NOMO-1 (cell line): ENCODE results near the gene RNF138.
A peak's percentile ranks its signal among the peaks of the same experiment; 100 is the strongest.
"Not testable (repeated sequence)": the region's sequence is repeated elsewhere in the genome, so short reads cannot be mapped to it uniquely, and the experiment has no call there.

Source experiments
- DNase-seq, 2 experiments: peaks; one replicate each; lab custom pipeline; 2025; ENCODE audit not compliant: unreplicated experiment in 2 of 2; lab: John Stamatoyannopoulos, UW

RNF138 gene, protein sequence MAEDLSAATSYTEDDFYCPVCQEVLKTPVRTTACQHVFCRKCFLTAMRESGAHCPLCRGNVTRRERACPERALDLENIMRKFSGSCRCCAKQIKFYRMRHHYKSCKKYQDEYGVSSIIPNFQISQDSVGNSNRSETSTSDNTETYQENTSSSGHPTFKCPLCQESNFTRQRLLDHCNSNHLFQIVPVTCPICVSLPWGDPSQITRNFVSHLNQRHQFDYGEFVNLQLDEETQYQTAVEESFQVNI

GRCh38 chr18:32091724-32092421 is at the start of gene RNF138:
Gene RNF138 (plus strand): TSS chr18:32091874. CDS start chr18:32092777, 903 bp downstream.
- peak; percentile 75 to 82 for DNase-seq

GRCh38 chr18:32042337-32042736 is 49.3 kb upstream of the RNF138 start:
- DNase-seq, result peak; percentile 61 to 90

DNA sequence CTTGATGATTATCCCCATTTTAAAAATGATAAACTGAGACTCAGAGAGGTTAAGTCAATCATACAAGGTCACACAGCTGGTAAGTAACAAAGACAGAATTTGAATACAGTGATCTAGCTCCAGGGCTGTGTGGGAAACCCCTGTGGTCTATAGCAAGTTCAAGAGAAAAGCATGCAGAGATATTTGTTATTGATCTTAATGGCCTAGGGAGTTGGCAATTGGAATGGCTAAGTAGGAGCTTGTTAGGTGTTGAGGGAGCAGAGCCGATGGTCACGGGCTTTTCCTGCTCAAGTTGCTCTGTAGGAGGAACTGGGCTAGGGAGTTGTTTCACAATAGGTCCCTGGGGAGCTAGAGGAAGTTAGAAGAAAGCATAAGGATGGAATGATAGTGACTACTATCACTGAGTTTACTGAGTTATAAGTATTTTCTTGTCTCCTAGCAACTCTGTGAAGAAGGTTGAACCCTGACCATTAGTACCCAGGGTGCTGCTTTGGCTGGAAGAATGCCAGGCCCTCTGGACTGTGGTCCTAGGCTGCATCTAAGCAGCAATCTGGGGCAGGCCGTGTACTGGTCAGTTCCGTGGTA is 43.1 kb upstream of the RNF138 start:
- peak; percentile 11 to 70 for DNase-seq

DNA sequence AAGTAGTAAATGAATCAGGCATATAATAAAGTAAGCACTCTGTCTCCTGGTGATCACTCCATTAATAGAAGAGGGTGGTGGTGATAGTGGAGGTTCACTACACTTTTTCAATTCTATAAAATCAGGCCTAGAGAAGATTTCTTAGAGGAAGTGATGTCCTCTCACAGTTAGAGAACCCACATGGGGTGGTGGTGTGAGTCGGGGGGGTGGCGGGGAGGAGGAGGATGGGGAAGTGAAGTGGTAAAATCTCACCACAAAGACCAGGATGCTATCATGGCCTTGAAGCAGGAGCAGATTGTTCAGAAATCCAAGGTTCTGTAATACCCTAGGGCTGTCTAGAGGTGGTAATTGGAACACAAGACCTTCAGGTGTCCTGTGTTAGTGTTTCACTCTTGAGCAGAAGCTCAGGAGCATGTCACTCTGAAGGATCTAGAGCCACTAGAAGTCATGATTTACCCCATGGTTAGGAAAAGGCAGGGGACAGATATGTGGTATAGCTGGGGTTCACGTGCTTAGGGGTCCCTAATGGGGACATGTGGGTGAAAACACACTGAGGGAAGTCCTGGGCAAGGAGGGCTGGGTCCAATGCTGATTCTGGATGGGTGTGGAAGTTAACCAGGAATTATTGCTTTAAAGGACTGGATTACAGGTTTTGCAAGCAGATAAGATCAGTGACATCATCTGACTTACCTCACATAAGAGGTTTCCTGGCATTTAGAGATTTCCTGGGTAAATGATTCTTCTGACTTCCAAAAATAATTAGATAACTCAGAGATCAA is 42.1 kb upstream of the RNF138 start:
- DNase-seq, result peak; percentile 66 to 71

DNA sequence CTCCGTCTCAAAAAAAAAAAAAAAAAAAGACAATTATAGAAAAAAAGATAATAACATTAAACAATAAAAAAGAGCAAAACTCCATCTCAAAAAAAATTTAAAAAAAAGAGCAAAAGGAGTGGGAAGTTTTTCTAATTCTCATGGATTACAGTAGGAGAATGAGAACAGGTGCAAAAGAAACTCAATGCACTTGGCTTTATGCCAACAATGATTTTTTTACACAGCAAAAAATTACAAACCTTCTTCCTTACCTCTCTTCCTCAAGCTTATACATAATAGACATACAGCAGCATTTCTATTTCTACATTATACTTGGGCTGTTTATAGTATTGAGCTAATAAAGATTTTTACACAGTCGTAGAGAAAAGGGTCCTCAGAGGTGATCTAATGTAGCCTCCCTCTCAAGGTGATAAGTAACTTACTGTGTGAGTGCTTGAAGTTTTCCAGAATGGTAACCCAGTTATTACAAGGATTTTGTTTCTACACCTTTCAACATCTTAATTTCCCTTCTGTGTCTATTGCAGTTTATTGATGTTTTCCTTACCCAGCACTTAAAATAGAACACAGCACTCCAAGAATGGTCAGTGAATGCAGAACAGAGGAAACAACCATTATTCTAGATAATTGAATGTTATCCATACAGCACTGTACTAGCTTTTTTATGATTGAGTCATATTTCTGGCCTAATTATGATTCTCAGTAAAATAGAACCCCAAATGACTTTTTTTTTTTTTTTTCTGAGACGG is 34.9 kb upstream of the RNF138 start:
- DNase-seq, result no peak

- no peak for DNase-seq
Measured at GRCh38 chr18:32057624-32058165, 34.0 kb upstream of the RNF138 start.

DNA sequence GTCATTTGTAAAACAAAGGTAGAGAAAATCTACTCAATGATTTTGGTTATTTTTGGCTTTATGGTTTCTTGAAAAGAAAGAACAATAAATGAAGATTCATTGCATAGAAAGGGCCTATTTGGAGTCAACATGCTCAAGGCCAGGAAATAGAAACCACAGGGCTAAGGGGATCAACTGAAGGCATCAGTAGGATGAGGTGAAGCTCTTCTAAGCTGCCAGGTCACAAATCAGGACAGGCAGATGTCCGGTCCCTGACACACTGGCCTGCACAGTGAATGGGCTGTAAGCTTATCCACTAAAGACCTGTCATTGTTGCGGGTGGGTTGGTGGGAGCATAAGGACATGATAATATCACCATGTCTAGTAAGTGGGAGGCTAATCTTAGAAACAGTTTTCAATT is 31.6 kb upstream of the RNF138 start:
- DNase-seq, result no peak

GRCh38 chr18:32067375-32068167 is 24.1 kb upstream of the RNF138 start:
- DNase-seq, result no peak

DNA sequence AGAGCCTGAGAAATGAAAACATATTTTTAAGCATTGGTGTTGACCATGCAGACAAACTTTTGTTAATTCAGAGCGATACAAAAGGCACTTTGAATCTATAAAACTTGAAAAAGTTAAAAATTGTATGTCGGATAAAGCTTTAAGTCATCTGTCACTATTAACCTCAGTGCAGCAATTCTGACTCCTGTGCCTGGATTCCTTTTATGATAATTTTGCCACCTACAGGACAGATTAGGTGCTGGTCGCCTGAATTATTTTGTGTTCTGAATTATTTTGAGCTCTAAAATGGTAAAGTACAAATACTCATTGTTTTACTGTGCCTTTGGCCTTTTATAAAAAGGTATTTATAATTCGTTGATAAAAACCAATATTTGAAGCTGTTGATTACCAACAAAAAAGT is 19.4 kb upstream of the RNF138 start:
- peak; percentile 8 to 54 for DNase-seq

DNA sequence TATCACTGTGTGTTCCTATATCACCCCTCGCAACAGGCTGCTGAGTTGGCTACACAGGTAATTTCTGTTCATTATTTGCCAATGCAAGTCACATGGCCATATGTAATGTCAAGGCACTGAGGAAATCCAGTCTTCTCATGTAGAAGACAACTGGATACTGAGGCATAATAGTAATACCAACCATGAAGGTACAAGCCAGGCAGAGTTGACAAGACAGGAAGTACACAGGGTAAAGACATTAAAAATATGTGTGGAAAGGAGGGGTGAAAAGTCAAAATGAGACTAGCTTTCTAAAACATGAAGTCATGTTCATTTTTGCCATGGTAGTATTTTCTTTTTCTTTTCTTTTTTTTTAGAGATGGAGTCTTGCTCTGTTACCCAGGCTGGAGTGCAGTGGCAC is 17.5 kb upstream of the RNF138 start:
- DNase-seq, result no peak

- DNase-seq, result no peak
Measured at GRCh38 chr18:32078845-32079244, 12.8 kb upstream of the RNF138 start.

DNA sequence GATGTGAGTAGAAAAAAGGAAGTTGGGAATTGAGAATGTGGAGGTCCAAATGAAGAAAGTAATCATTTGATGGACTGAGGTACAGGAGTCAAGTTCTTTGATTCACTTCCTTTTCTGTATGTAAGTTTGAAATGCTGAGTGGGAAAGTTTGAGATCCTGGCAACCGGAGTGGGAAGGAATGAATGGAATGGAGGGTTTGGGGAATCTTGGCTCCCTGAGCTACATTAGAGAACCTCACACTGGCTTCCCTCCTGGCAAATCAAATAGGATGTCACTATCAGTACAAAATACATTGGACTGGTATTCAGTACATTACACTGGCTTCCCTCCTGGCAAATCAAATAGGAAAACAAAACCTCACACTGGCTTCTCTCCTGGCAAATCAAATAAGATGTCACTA is 9.8 kb upstream of the RNF138 start:
- no peak for DNase-seq

- DNase-seq, result no peak
Measured at GRCh38 chr18:32083781-32084180, 7.9 kb upstream of the RNF138 start.

GRCh38 chr18:32086881-32087280 is 4.8 kb upstream of the RNF138 start:
- peak; percentile 85 to 93 for DNase-seq

DNA sequence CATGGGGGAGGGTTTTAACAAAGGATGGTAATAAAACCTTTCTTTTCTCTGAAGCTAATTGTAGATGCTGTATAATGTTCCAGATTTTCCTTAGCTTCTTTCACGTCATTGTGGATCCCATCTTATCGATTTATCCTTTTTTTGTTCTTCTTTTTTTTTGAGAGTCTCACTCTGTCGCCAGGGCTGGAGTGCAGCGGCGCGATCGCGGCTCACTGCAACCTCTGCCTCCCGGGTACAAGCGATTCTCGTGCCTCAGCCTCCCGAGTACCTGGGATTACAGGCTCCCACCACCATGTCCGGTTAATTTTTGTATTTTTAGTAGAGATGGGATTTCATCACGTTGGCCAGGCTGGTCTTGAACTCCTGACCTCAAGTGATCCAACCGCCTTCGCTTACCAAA is 843 bp upstream of the RNF138 start:
- not testable (repeated sequence) for DNase-seq

- no peak for DNase-seq
Measured at GRCh38 chr18:32091325-32091723, 350 bp upstream of the RNF138 start.

DNA sequence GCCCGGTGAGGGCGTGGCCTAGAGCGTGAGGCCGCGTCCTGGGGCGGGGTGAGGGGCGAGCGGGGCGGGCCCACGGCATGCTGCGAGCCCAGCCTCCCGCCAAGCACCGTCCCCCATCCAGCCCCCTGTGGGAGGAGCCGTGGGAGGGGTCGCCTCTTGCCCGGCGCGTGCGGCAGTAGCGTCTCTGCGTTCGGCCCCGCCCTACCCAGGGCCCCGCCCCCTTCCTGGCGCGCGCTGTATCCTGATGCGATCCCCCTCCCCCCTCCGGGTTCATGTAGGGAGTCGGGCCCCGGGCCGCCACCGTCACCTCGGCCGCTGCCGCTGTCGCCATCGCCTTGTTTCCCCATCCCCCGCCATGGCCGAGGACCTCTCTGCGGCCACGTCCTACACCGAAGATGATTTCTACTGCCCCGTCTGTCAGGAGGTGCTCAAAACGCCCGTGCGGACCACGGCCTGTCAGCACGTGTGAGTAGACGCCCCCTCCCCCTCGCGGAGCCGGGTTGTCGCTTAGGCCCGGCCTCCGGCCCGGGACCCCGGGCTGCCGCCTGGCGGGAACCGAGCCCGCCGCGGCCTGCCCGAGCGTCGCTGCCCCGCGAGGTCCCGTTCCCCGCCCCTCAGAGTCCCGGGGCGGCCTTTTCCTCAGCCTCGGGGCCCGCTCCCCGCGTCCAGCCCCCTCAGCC is 888 bp downstream of the RNF138 start:
- peak; percentile 94 to 99 for DNase-seq

DNA sequence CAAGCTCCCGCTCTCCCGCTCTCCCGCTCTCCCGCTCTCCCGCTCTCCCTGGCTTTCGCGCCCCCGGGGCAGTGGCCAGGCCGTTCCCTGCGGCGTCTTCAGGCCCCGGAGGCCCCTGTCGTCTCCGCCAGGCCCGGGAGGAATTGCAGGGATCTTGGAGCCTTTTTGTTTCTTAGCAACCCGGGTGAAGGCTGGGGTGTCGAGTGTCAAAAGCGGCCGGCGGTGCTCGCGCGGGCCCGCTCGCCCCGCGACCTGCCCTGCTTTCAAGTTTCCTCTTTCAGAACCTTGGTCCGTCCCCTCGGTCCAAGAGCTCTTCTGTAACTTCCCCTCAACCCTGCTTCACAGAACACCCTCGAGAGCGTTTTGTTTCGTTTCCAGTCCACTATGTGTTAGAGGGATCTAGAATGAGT is 1.4 kb downstream of the RNF138 start:
- peak; percentile 32 to 78 for DNase-seq

- no peak for DNase-seq
Measured at GRCh38 chr18:32093523-32093922, 1.8 kb downstream of the RNF138 start.
